ENCODE data around the gene CCL27.

DNA sequence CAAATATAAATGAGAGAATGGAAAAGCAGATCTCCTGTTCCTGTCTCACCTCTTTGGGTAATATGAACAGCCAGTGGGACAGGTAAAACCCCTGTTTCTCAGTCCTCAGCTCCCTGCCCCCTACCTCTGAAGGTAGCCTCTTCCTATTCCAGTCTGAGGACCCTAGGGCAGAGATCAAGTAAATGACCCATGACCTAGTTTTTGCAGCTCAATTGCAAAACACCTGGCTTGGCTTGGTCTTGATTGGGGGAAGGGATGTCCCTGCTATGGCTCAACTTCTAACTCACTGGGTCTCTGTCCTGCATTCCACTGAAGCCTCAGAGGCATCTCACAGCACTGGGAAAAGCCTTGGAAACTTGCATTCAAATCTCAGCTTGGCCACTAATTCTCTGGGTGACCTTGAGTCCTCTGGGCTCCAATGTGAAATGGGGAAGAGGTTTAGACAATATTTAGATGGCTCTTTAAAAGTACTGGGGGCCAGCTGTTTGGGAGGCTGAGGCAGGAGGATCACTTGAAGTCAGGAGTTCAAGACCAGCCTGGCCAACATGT lies 17.6 kb downstream of the CCL27 start:
- TF ChIP-seq GATA1 (IDR thresholded peaks at IDR 0.05; ENCODE audit: low read depth, low read length) (no peak), POLR2A (IDR thresholded peaks at IDR 0.05; ENCODE audit: low read length) (no peak)
